K562 (cell line): ENCODE results near the gene RNF112. TPM values are rescaled to one million over a fixed set of nuclear protein-coding genes. Genes with fewer than 3 reads are reported as not detected.

Experiments used
- ATAC-seq: fragments of 200-7000 bp; cut with Tn5 transposase; 3 replicates; pipeline ENCODE4 v1.9.1; 2020; ENCODE audit warnings: moderate library complexity
- BruUV-seq: library from RNA; stranded (reverse); fragments of 400-500 nt; replicated peaks from 2 replicates; lab custom pipeline; 2021; lab: Mats Ljungman, UMichigan
- CTCF ChIA-PET: fragments of 300-600 bp; formaldehyde crosslinking; extraction: SDS; loops from one replicate; lab custom pipeline; 2021; ENCODE audit warnings: low intra/inter-chr PET ratio; lab: Yijun Ruan, JAX
- POLR2A ChIA-PET: fragments of 300-600, 350-650 bp; sonication (Branson Sonifier 250); formaldehyde crosslinking; extraction: SDS; loops from one replicate; lab custom pipeline; 2021; ENCODE audit warnings: antibody characterized with exemption, inconsistent platforms; lab: Yijun Ruan, JAX
- DNase-seq, 4 experiments: peaks; one replicate each; pipeline versions ENCODE4 v3.0.0 to v3.0.0-alpha.2; 2011 to 2018; ENCODE audit warnings: low spot score in 3 of 4, mixed read lengths in 3 of 4; ENCODE audit errors: extremely low read depth in 1 of 4
- FAIRE-seq: peaks from 2 replicates; lab custom pipeline; 2011; peaks lifted over from hg19 to GRCh38; lab: Jason Lieb, UNC
- H2AFZ ChIP-seq: 2 replicates; pipeline ENCODE4 v1.6.0; 2011; ENCODE audit warnings: low read depth, low read length, control low read depth, inconsistent platforms
- H3K27ac ChIP-seq: fragments of 200-600 bp; 3 replicates; pipeline ENCODE4 v1.8.0; 2011; ENCODE audit warnings: low read depth, mild to moderate bottlenecking, control low read depth, inconsistent platforms, low read length, moderate library complexity, mixed read lengths; ENCODE audit errors: extremely low read depth
- H3K27me3 ChIP-seq, 2 experiments: fragments of 300-600 bp in 1 of 2; 2 replicates in 1 of 2; 3 replicates in 1 of 2; pipeline versions ENCODE4 v1.6.0 to v1.8.0; 2011; ENCODE audit warnings: inconsistent platforms in 2 of 2, low read length in 2 of 2, mild to moderate bottlenecking in 1 of 2, mixed read lengths in 1 of 2, moderate library complexity in 1 of 2; ENCODE audit not compliant: control insufficient read depth in 2 of 2, insufficient read depth in 2 of 2
- H3K36me3 ChIP-seq: fragments of 300-600 bp; 3 replicates; pipeline ENCODE4 v1.8.0; 2011; ENCODE audit warnings: mild to moderate bottlenecking, low read length, inconsistent platforms; ENCODE audit not compliant: control insufficient read depth, insufficient read depth
- H3K4me1 ChIP-seq, 2 experiments: fragments of 200-600 bp in 1 of 2; replicated peaks in 1 of 2; 2 replicates in 1 of 2; 3 replicates in 1 of 2; pipeline versions ENCODE4 v1.5.1 to v1.8.0; 2011; ENCODE audit warnings: inconsistent platforms in 2 of 2, low read length in 2 of 2, mild to moderate bottlenecking in 1 of 2, mixed read lengths in 1 of 2, moderate library complexity in 1 of 2; ENCODE audit not compliant: control insufficient read depth in 2 of 2, insufficient read depth in 2 of 2
- H3K4me2 ChIP-seq: 2 replicates; pipeline ENCODE4 v1.6.1; 2011; ENCODE audit warnings: low read length, control low read depth, inconsistent platforms, mixed read lengths; ENCODE audit not compliant: insufficient read depth
- H3K4me3 ChIP-seq: fragments of 200-600 bp; sonication (generic), shearing (Covaris generic); 2 replicates; pipeline ENCODE4 v1.5.1; 2016; ENCODE audit warnings: control low read depth, inconsistent platforms
- H3K79me2 ChIP-seq: fragments of 200-600 bp; 3 replicates; pipeline ENCODE4 v1.8.0; 2011; ENCODE audit warnings: low read length, inconsistent platforms; ENCODE audit not compliant: control insufficient read depth, insufficient read depth
- H3K9ac ChIP-seq, 2 experiments: 2 replicates each; pipeline versions ENCODE4 v1.6.0 to v1.6.1; 2011; ENCODE audit warnings: low read depth in 2 of 2, low read length in 2 of 2, control low read depth in 1 of 2, inconsistent platforms in 1 of 2, mild to moderate bottlenecking in 1 of 2, mixed read lengths in 1 of 2; ENCODE audit not compliant: insufficient read depth in 1 of 2
- H3K9me1 ChIP-seq: one replicate; pipeline ENCODE4 v1.6.0; 2011; ENCODE audit warnings: inconsistent platforms, mild to moderate bottlenecking, low read length, moderate library complexity; ENCODE audit not compliant: control insufficient read depth, insufficient read depth
- H3K9me3 ChIP-seq: replicated peaks from 2 replicates; pipeline ENCODE4 v1.5.1; 2011; ENCODE audit warnings: low read depth, low read length, inconsistent platforms; ENCODE audit not compliant: control insufficient read depth, insufficient read depth
- H4K20me1 ChIP-seq: replicated peaks from 2 replicates; pipeline ENCODE4 v1.6.1; 2011; ENCODE audit warnings: low read length, inconsistent platforms, mixed read lengths; ENCODE audit not compliant: control insufficient read depth, insufficient read depth
- CBX3 ChIP-seq, 2 experiments: IDR thresholded peaks; 1 replicate in 1 of 2; 2 replicates in 1 of 2; pipeline ENCODE4 v1.6.1; 2012; ENCODE audit warnings: inconsistent platforms in 2 of 2, low read length in 2 of 2, borderline replicate concordance in 1 of 2, control low read depth in 1 of 2
- HMG20A ChIP-seq: fragments of 450-650 bp; formaldehyde crosslinking; conservative IDR thresholded peaks from 2 replicates; pipeline ENCODE4 v1.4.0; 2020; ENCODE audit warnings: mild to moderate bottlenecking, mixed read lengths
- KLF16 ChIP-seq: IDR thresholded peaks from 2 replicates; pipeline ENCODE4 v1.6.1; 2016; ENCODE audit warnings: antibody characterized with exemption
- LEF1 ChIP-seq: fragments of 450-650 bp; IDR thresholded peaks from 2 replicates; pipeline ENCODE4 v1.6.1; 2016; ENCODE audit warnings: mild to moderate bottlenecking
- MYBL2 ChIP-seq, 2 experiments: fragments of 450-650 bp in 1 of 2; sonication (generic) in 1 of 2; formaldehyde crosslinking in 1 of 2; IDR thresholded peaks; 2 replicates each; pipeline versions ENCODE4 v1.6.1 to v1.8.1; 2017 to 2022; ENCODE audit warnings: borderline replicate concordance in 1 of 2, inconsistent platforms in 1 of 2, low read depth in 1 of 2, mild to moderate bottlenecking in 1 of 2, missing genetic modification reagents in 1 of 2, moderate library complexity in 1 of 2
- NCOA4 ChIP-seq: fragments of 450-650 bp; IDR thresholded peaks from 2 replicates; pipeline ENCODE4 v1.6.1; 2018; ENCODE audit warnings: mild to moderate bottlenecking; ENCODE audit not compliant: partially characterized antibody
- PYGO2 ChIP-seq: fragments of 450-650 bp; IDR thresholded peaks from 2 replicates; pipeline ENCODE4 v1.6.1; 2016; ENCODE audit warnings: mild to moderate bottlenecking, missing genetic modification characterization, moderate library complexity, missing compliant biosample characterization
- RFX1 ChIP-seq: fragments of 450-650 bp; IDR thresholded peaks from 2 replicates; pipeline ENCODE4 v1.6.1; 2016; ENCODE audit warnings: mild to moderate bottlenecking, moderate library complexity
- RFX7 ChIP-seq: fragments of 250-450 bp; sonication (Bioruptor Pico); IDR thresholded peaks from 2 replicates; pipeline ENCODE4 v1.5.1; 2021; ENCODE audit warnings: mild to moderate bottlenecking
- SP2 ChIP-seq: IDR thresholded peaks from 2 replicates; pipeline ENCODE4 v1.6.1; 2011; ENCODE audit warnings: mild to moderate bottlenecking, low read depth, low read length, moderate library complexity; ENCODE audit not compliant: poor library complexity, severe bottlenecking; ENCODE audit errors: extremely low read depth
- U2AF2 ChIP-seq: fragments of 200-400 bp; formaldehyde crosslinking; optimal IDR thresholded peaks from 2 replicates; pipeline ENCODE3; 2017; ENCODE audit warnings: low read depth, mild to moderate bottlenecking, low read length
- XRCC3 ChIP-seq: fragments of 450-650 bp; IDR thresholded peaks from 2 replicates; pipeline ENCODE4 v1.6.1; 2017; ENCODE audit warnings: mild to moderate bottlenecking, moderate library complexity
- WGBS: fragments of 100-300 bp; shearing (Covaris generic); methylation state at CpG from one replicate; pipeline ENCODE4 v1.1.6; 2016; ENCODE audit warnings: low coverage, mixed read lengths; ENCODE audit not compliant: insufficient coverage; ENCODE audit errors: missing lambda C conversion rate; 5-methylcytosine and 5-hydroxymethylcytosine counted together
- in situ Hi-C: fragments of 300-500 bp; cut with MboI; formaldehyde crosslinking; loops from 4 replicates; pipeline ENCODE4 v1.15.0; 2018; ENCODE audit warnings: inconsistent platforms, mixed read lengths
- intact Hi-C: fragments of 100-400 bp; cut with micrococcal nuclease; formaldehyde crosslinking; loops from 2 replicates; pipeline ENCODE4 v1.14.2; 2022
- polyA plus RNA-seq, 8 experiments: library from polyadenylated mRNA; depleted of rRNA in 4 of 8; stranded (reverse) in 5 of 8; unstranded in 3 of 8; fragments of >200 nt; fragmentation: Nextera tagmentation in 2 of 8; fragmentation: Illumina TruSeq in 1 of 8; extraction: Ambion mirVana in 2 of 8; extraction: Trizol in 1 of 8; gene quantifications; 2 replicates each; pipeline versions ENCODE4 v1.2.1 to v1.2.3, GENCODE V29; 2011 to 2014; ENCODE audit warnings: inconsistent platforms in 1 of 8, missing spikeins in 1 of 8
- total RNA-seq, 7 experiments: library from RNA; depleted of rRNA in 6 of 7; stranded (reverse); fragments of >200 nt in 6 of 7; fragmentation: Illumina TruSeq in 2 of 7; extraction: Trizol in 2 of 7; gene quantifications; 2 replicates each; pipeline versions ENCODE4 v1.2.1 to v1.2.3, GENCODE V29; 2011 to 2021; ENCODE audit warnings: low replicate concordance in 1 of 7
- TF ChIP-seq, protein P1 (sequence below): fragments of 450-650 bp; IDR thresholded peaks from 2 replicates; pipeline ENCODE4 v1.6.1; 2016

The RNF112 gene
- total and polyA plus RNA-seq, 9 of the 15 experiments (the other 6 are each of a cell fraction or from before 2014, with no cell fraction given): 0.05 TPM; not detected in 8

GRCh38 chr17:19418251-19418992 lies 7.4 kb downstream of the RNF112 start:
- no peak overlapping the region for H3K4me3 ChIP-seq
- no peaks in the 10 kb centered on the region for H3K9me3 ChIP-seq
- H3K4me1 ChIP-seq: no peaks in the 10 kb centered on the region
- no peaks in the 10 kb centered on the region for H3K79me2 ChIP-seq
- H2AFZ ChIP-seq: no peak overlapping the region
- in situ Hi-C loops: no loop called here
- ChIA-PET CTCF (no interaction called here), POLR2A (interaction anchor here (0.5 kb wide), 2 partner anchors 169 to 756 kb away, joined by 4 read pairs; no protein-coding TSS in a partner anchor)
- DNase-seq: no peak
- H3K9me1 ChIP-seq: no peaks in the 10 kb centered on the region
- no peak overlapping the region for H3K27ac ChIP-seq
- 1% methylated on average over 7 of the region's 7 CpGs for WGBS
- H4K20me1 ChIP-seq: no peaks in the 10 kb centered on the region
- intact Hi-C loops: no loop called here
- H3K27me3 ChIP-seq: peaks cover 9 to 43% of the 10 kb centered on the region in 2 experiments; a peak in 4 of 5 replicates
- no peak overlapping the region for H3K4me2 ChIP-seq
- H3K36me3 ChIP-seq: no peaks in the 10 kb centered on the region
- H3K9ac ChIP-seq: no peak overlapping the region
- BruUV-seq: no TSS peak
- no peak for FAIRE-seq
- TF ChIP-seq CBX3 (IDR thresholded peaks at IDR 0.05; ENCODE audit: borderline replicate concordance in 1 of 2, low read length in 2 of 2) (no peak), HMG20A (CRISPR knock-in tag) (no peak), RFX1 (no peak), U2AF2 (no peak)
- no peak for ATAC-seq

GRCh38 chr17:19421219-19421618 lies 10.2 kb downstream of the RNF112 start:
- Histone ChIP-seq H3K27ac (no peak overlapping the region), H2AFZ (no peak overlapping the region), H3K9ac (no peak overlapping the region), H3K4me1 (no peaks in the 10 kb centered on the region), H3K9me3 (no peaks in the 10 kb centered on the region), H3K27me3 (peaks cover 12 to 30% of the 10 kb centered on the region in 2 experiments; a peak in 4 of 5 replicates), H3K4me3 (no peak overlapping the region), H4K20me1 (no peaks in the 10 kb centered on the region), H3K36me3 (no peaks in the 10 kb centered on the region), H3K4me2 (no peak overlapping the region), H3K9me1 (no peaks in the 10 kb centered on the region), H3K79me2 (no peaks in the 10 kb centered on the region)
- ATAC-seq (no peak), DNase-seq (no peak), FAIRE-seq (no peak)
- 0% methylated on average over 4 of the region's 4 CpGs for WGBS
- in situ Hi-C loops (no loop called here), intact Hi-C loops (no loop called here)
- CTCF ChIA-PET: no interaction called here
- BruUV-seq: no TSS peak
- POLR2A ChIA-PET: no interaction called here
- TF ChIP-seq LEF1: no peak
- no peak for TF ChIP-seq PYGO2 (tag)
- TF ChIP-seq XRCC3: no peak
- TF ChIP-seq KLF16: no peak
- no peak for TF ChIP-seq RFX7 (CRISPR knock-in tag)
- TF ChIP-seq, protein P1, sequence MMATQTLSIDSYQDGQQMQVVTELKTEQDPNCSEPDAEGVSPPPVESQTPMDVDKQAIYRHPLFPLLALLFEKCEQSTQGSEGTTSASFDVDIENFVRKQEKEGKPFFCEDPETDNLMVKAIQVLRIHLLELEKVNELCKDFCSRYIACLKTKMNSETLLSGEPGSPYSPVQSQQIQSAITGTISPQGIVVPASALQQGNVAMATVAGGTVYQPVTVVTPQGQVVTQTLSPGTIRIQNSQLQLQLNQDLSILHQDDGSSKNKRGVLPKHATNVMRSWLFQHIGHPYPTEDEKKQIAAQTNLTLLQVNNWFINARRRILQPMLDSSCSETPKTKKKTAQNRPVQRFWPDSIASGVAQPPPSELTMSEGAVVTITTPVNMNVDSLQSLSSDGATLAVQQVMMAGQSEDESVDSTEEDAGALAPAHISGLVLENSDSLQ: no peak
- no peak for TF ChIP-seq NCOA4
- no peak for TF ChIP-seq SP2
- TF ChIP-seq MYBL2 (IDR thresholded peaks at IDR 0.05; ENCODE audit: low read depth): no peak
- TF ChIP-seq MYBL2 (CRISPR knock-in tag; IDR thresholded peaks at IDR 0.05; ENCODE audit: borderline replicate concordance): no peak
